ENCODE measurements around the gene ID3.

Gene ID3

GRCh38 chr1:23559136-23559984 is at the start of gene ID3:
Gene ID3 (minus strand): TSS chr1:23559501. CDS start chr1:23559426, 75 bp downstream.
- DNase-seq: peak; percentile 89 to 96

GRCh38 chr1:23607944-23608343 is 48.6 kb upstream of the ID3 start:
- no peak for DNase-seq

- no peak for DNase-seq
Measured at GRCh38 chr1:23601968-23602876, 42.9 kb upstream of the ID3 start.

- DNase-seq: no peak
Measured at GRCh38 chr1:23601135-23601967, 42.0 kb upstream of the ID3 start.

GRCh38 chr1:23600283-23600682 is 41.0 kb upstream of the ID3 start:
- no peak for DNase-seq

- DNase-seq: no peak
Measured at GRCh38 chr1:23599125-23599524, 39.8 kb upstream of the ID3 start.

GRCh38 chr1:23598424-23598823 is 39.1 kb upstream of the ID3 start:
- DNase-seq: no peak

- DNase-seq: no peak
Measured at GRCh38 chr1:23597635-23598388, 38.5 kb upstream of the ID3 start.

- DNase-seq: no peak
Measured at GRCh38 chr1:23596382-23597358, 37.4 kb upstream of the ID3 start.

GRCh38 chr1:23594927-23595353 is 35.6 kb upstream of the ID3 start:
- no peak for DNase-seq

GRCh38 chr1:23594149-23594907 is 35.0 kb upstream of the ID3 start:
- DNase-seq: no peak

- DNase-seq: peak; percentile 72 to 89
Measured at GRCh38 chr1:23593556-23594148, 34.4 kb upstream of the ID3 start.

GRCh38 chr1:23593042-23593521 is 33.8 kb upstream of the ID3 start:
- DNase-seq: no peak

- peak; percentile 24 to 60 for DNase-seq
Measured at GRCh38 chr1:23592209-23592892, 33.0 kb upstream of the ID3 start.

- peak; percentile 91 to 92 for DNase-seq
Measured at GRCh38 chr1:23591460-23592208, 32.3 kb upstream of the ID3 start.

- no peak for DNase-seq
Measured at GRCh38 chr1:23590058-23590783, 30.9 kb upstream of the ID3 start.

GRCh38 chr1:23589585-23589986 is 30.3 kb upstream of the ID3 start:
- no peak for DNase-seq

All from SHP77 (cell line).